ENCODE results near the gene ADAMTS9.

Gene ADAMTS9

GRCh38 chr3:64599651-64600050 lies 88.1 kb downstream of the ADAMTS9 start:
- no peaks in the 10 kb centered on the region for H3K9me2 ChIP-seq (replicated peaks; ENCODE audit: insufficient read depth, low read length)
- TF ChIP-seq CTCF (IDR thresholded peaks at IDR 0.05; ENCODE audit: insufficient read depth, low read length, poor library complexity, severe bottlenecking) (no peak), EZH2phosphoT487 (conservative IDR thresholded peaks at IDR 0.05; ENCODE audit: low read length) (no peak)
- no peaks in the 10 kb centered on the region for H3K79me2 ChIP-seq (ENCODE audit: insufficient read depth, low read length)
- H3K27ac ChIP-seq (ENCODE audit: low read depth, low read length), result no peak overlapping the region
- no peaks in the 10 kb centered on the region for H3K9me3 ChIP-seq (ENCODE audit: insufficient read depth, low read length)
- H4K20me1 ChIP-seq (ENCODE audit: low read depth, low read length), result no peaks in the 10 kb centered on the region
- H2AFZ ChIP-seq (ENCODE audit: low read depth, low read length, severe bottlenecking), result no peak overlapping the region
- no peaks in the 10 kb centered on the region for H3K27me3 ChIP-seq (ENCODE audit: low read length)
- no peak overlapping the region for H3K9ac ChIP-seq (ENCODE audit: low read length)
- no peaks in the 10 kb centered on the region for H3F3A ChIP-seq (ENCODE audit: insufficient read depth)
- H3K36me3 ChIP-seq (ENCODE audit: low read length), result no peaks in the 10 kb centered on the region
- no peak overlapping the region for H3K4me3 ChIP-seq (ENCODE audit: insufficient read depth, low read length, poor library complexity, severe bottlenecking)
- no peak overlapping the region for H3K4me2 ChIP-seq (ENCODE audit: low read depth, low read length, poor library complexity, severe bottlenecking)

DNA sequence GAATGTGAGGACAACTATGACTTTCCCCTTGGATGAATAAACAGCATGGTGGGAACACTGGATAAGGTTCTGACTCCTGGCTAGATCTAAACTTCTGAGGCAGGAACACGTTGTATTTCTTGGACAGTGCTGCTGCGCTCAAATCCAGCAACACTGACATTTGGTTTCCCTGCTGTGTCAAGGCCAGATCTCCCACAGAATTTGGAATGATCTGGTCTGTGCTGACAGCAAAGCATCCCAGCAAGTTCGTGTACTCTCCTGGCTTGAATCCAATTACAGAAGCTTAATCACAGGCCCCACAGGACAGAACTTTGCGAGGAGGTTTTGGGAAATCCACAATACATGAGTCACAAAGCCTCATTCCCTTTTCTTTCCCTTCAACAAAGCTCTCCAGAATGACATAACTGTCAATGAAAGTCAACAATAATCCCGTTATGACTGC lies 92.5 kb downstream of the ADAMTS9 start:
- H3K4me2 ChIP-seq (ENCODE audit: low read depth, low read length, poor library complexity, severe bottlenecking), result no peak overlapping the region
- no peaks in the 10 kb centered on the region for H3K27me3 ChIP-seq (ENCODE audit: low read length)
- no peak overlapping the region for H3K4me3 ChIP-seq (ENCODE audit: insufficient read depth, low read length, poor library complexity, severe bottlenecking)
- no peaks in the 10 kb centered on the region for H3F3A ChIP-seq (ENCODE audit: insufficient read depth)
- no peaks in the 10 kb centered on the region for H3K36me3 ChIP-seq (ENCODE audit: low read length)
- TF ChIP-seq EZH2phosphoT487 (conservative IDR thresholded peaks at IDR 0.05; ENCODE audit: low read length) (no peak), CTCF (IDR thresholded peaks at IDR 0.05; ENCODE audit: insufficient read depth, low read length, poor library complexity, severe bottlenecking) (no peak)
- no peaks in the 10 kb centered on the region for H3K79me2 ChIP-seq (ENCODE audit: insufficient read depth, low read length)
- H4K20me1 ChIP-seq (ENCODE audit: low read depth, low read length), result no peaks in the 10 kb centered on the region
- H3K9me3 ChIP-seq (ENCODE audit: insufficient read depth, low read length), result no peaks in the 10 kb centered on the region
- H3K27ac ChIP-seq (ENCODE audit: low read depth, low read length), result no peak overlapping the region
- no peak overlapping the region for H3K9ac ChIP-seq (ENCODE audit: low read length)
- no peaks in the 10 kb centered on the region for H3K9me2 ChIP-seq (replicated peaks; ENCODE audit: insufficient read depth, low read length)
- no peak overlapping the region for H2AFZ ChIP-seq (ENCODE audit: low read depth, low read length, severe bottlenecking)

DNA sequence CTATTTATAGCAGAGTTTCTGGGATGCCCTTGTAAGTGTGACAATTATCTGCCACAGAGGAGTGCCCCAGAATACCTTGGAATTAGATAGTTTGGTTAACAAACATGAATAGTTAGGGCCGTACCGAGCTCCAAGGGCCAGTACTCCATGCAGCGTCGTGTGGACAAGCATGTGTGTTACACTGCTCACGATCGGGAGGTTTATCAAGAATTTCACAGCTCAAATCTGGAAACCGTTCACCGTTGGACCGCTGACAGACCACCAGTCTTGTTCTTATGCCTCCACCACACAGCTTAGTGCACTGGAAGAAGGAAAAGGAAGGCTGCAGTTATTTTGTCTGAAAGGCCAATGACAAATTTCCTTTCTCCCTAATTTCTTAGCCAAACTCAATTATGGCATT lies 93.7 kb downstream of the ADAMTS9 start:
- Histone ChIP-seq H3K27ac (ENCODE audit: low read depth, low read length) (no peak overlapping the region), H3K9me2 (replicated peaks; ENCODE audit: insufficient read depth, low read length) (no peaks in the 10 kb centered on the region), H3K27me3 (ENCODE audit: low read length) (no peaks in the 10 kb centered on the region), H3K4me2 (ENCODE audit: low read depth, low read length, poor library complexity, severe bottlenecking) (no peak overlapping the region), H3F3A (ENCODE audit: insufficient read depth) (no peaks in the 10 kb centered on the region), H3K9ac (ENCODE audit: low read length) (no peak overlapping the region), H2AFZ (ENCODE audit: low read depth, low read length, severe bottlenecking) (no peak overlapping the region), H3K9me3 (ENCODE audit: insufficient read depth, low read length) (no peaks in the 10 kb centered on the region), H3K4me3 (ENCODE audit: insufficient read depth, low read length, poor library complexity, severe bottlenecking) (no peak overlapping the region), H3K36me3 (ENCODE audit: low read length) (no peaks in the 10 kb centered on the region), H3K79me2 (ENCODE audit: insufficient read depth, low read length) (no peaks in the 10 kb centered on the region), H4K20me1 (ENCODE audit: low read depth, low read length) (no peaks in the 10 kb centered on the region)
- no peak for TF ChIP-seq EZH2phosphoT487 (conservative IDR thresholded peaks at IDR 0.05; ENCODE audit: low read length)

DNA sequence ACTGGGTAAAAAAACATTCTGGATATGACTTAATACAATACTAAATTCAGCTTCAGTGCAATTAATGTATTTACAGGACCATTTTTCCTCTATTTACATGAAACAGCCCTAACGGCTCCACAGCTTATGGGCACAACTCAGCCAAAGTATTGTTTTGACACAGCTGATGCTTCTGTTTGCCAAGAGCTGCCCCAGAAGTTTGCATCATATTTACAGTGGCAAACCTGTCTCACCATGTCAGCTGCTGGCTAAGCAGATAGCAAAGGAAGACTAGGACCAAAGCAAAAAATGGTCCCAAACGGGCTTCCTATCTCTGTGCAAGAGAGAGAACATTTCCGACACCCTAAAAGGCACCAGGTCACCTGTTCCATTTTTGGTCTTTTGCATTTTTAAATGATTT lies 94.5 kb downstream of the ADAMTS9 start:
- no peaks in the 10 kb centered on the region for H3F3A ChIP-seq (ENCODE audit: insufficient read depth)
- H3K4me3 ChIP-seq (ENCODE audit: insufficient read depth, low read length, poor library complexity, severe bottlenecking), result no peak overlapping the region
- H3K27me3 ChIP-seq (ENCODE audit: low read length), result no peaks in the 10 kb centered on the region
- no peaks in the 10 kb centered on the region for H3K9me2 ChIP-seq (replicated peaks; ENCODE audit: insufficient read depth, low read length)
- no peak overlapping the region for H3K27ac ChIP-seq (ENCODE audit: low read depth, low read length)
- no peaks in the 10 kb centered on the region for H3K9me3 ChIP-seq (ENCODE audit: insufficient read depth, low read length)
- no peak for TF ChIP-seq CTCF (IDR thresholded peaks at IDR 0.05; ENCODE audit: insufficient read depth, low read length, poor library complexity, severe bottlenecking)
- no peak for TF ChIP-seq EZH2phosphoT487 (conservative IDR thresholded peaks at IDR 0.05; ENCODE audit: low read length)
- H3K9ac ChIP-seq (ENCODE audit: low read length), result no peak overlapping the region
- H2AFZ ChIP-seq (ENCODE audit: low read depth, low read length, severe bottlenecking), result no peak overlapping the region
- H3K36me3 ChIP-seq (ENCODE audit: low read length), result no peaks in the 10 kb centered on the region
- H3K79me2 ChIP-seq (ENCODE audit: insufficient read depth, low read length), result no peaks in the 10 kb centered on the region
- no peaks in the 10 kb centered on the region for H4K20me1 ChIP-seq (ENCODE audit: low read depth, low read length)
- H3K4me2 ChIP-seq (ENCODE audit: low read depth, low read length, poor library complexity, severe bottlenecking), result no peak overlapping the region

Data from SU-DHL-6 (cell line).